Measurements from ENCODE around the gene SLC39A6. TPM values are rescaled to one million over a fixed set of nuclear protein-coding genes. Genes with fewer than 3 reads are reported as not detected.

SLC39A6 gene
- total RNA-seq, 1 experiment from 2014 or later: 33.9 TPM

DNA sequence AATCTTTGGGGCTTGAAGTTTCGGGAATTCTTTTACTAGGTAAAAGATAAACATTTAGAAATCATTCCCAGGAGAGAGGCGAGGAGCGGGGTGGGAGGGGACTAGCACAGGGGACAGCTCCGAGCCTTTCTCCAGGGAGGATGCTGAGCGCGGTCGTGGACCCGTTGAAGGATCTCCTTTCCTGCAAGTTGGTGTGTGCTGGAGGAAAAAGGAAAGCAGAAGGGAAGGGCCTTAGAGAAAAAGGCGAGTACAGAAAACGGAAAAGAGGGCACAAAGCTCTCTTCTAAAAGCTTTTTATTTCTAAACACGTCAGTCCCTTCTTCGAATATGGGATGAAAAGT is 640 bp downstream of the SLC39A6 start:
- peaks cover 2% of the 10 kb centered on the region for H3K79me1 ChIP-seq (ENCODE audit: insufficient read depth, low read depth, low read length, poor library complexity, severe bottlenecking)
- H3K4me1 ChIP-seq (ENCODE audit: insufficient read depth, low read length): peaks cover 5% of the 10 kb centered on the region; the same call in 1 of the 2 replicates
- no peaks in the 10 kb centered on the region; a peak in 1 of 5 replicates for H3K9me3 Mint-ChIP-seq
- peaks cover 9% of the 10 kb centered on the region for H3K23me2 ChIP-seq (ENCODE audit: insufficient read length, low read depth, low read length, poor library complexity, severe bottlenecking)
- H3K23ac ChIP-seq (ENCODE audit: insufficient read length, low read depth, low read length): no peak overlapping the region
- no peak overlapping the region for H3T11ph ChIP-seq (ENCODE audit: low read length)
- no peak overlapping the region for H2BK12ac ChIP-seq (ENCODE audit: insufficient read length, low read depth, low read length)
- no peaks in the 10 kb centered on the region for H3K27me3 ChIP-seq (ENCODE audit: insufficient read depth, low read length)
- no peak overlapping the region for H2BK5ac ChIP-seq (ENCODE audit: insufficient read length, low read length)
- H2AFZ ChIP-seq (ENCODE audit: low read length): no peak overlapping the region
- H3K56ac ChIP-seq (ENCODE audit: insufficient read length, low read depth, low read length): no peak overlapping the region
- H2BK15ac ChIP-seq (ENCODE audit: low read depth, low read length): no peak overlapping the region
- no peak for TF ChIP-seq CTCF (conservative IDR thresholded peaks at IDR 0.05)
- 0 out of 2 replicates have a peak overlapping the region, but pooled peaks have one; percentile 63 for H3K14ac ChIP-seq (ENCODE audit: insufficient read depth, low read length)
- no peak overlapping the region for H4K8ac ChIP-seq (replicated peaks; ENCODE audit: insufficient read length, low read depth, low read length)
- H3K27me3 Mint-ChIP-seq (ENCODE audit: low read depth): no peaks in the 10 kb centered on the region; the same call in 1 of the 2 replicates
- H4K5ac ChIP-seq (ENCODE audit: insufficient read length, low read depth, low read length): no peak overlapping the region
- peak; percentile 38 for DNase-seq
- no peak overlapping the region for H2AK5ac ChIP-seq (ENCODE audit: insufficient read length, low read length)
- H3K36me3 Mint-ChIP-seq (ENCODE audit: insufficient read depth in 1 of 3, low read depth in 3 of 3): peaks cover 6 to 40% (median 36%) of the 10 kb centered on the region in 3 experiments; a peak in 6 of 7 replicates
- WGBS (ENCODE audit: extremely low coverage, insufficient read length, low lambda C conversion rate): no CpG with 5 or more reads among the region's 12 CpGs
- no peak overlapping the region for H3K4ac ChIP-seq (ENCODE audit: low read depth, low read length)
- peaks cover 28 to 34% of the 10 kb centered on the region in 2 experiments for H3K4me1 Mint-ChIP-seq
- H3K9me3 ChIP-seq (ENCODE audit: control insufficient read depth, low read depth, low read length): no peaks in the 10 kb centered on the region
- peak overlapping the region; percentile 95 to 96 for H3K4me3 Mint-ChIP-seq
- H4K91ac ChIP-seq (ENCODE audit: insufficient read length, low read depth, low read length): no peak overlapping the region
- peaks cover 32% of the 10 kb centered on the region for H3K79me2 ChIP-seq (ENCODE audit: insufficient read depth, low read length)
- no peak overlapping the region for H2BK20ac ChIP-seq (ENCODE audit: low read depth, low read length, poor library complexity, severe bottlenecking)
- H3K27ac ChIP-seq (ENCODE audit: insufficient read length, low read depth, low read length): no peak overlapping the region
- H3K18ac ChIP-seq (ENCODE audit: insufficient read length, low read depth, low read length): no peak overlapping the region
- peak overlapping the region; percentile 88 for H3K4me2 ChIP-seq (ENCODE audit: insufficient read depth, insufficient read length, low read length)
- peak overlapping the region in 2 of 3 experiments; percentile 52 to 57; a peak in 2 of 7 replicates for H3K27ac Mint-ChIP-seq
- no peaks in the 10 kb centered on the region for H4K20me1 ChIP-seq (ENCODE audit: control insufficient read depth, insufficient read depth, insufficient read length)
- no peak overlapping the region for H2BK120ac ChIP-seq (ENCODE audit: low read depth, low read length, poor library complexity, severe bottlenecking)
- H3K9ac ChIP-seq (ENCODE audit: extremely low read depth, insufficient read length, low read length): peak overlapping the region; percentile 60

Data from H9 (cell line).